Liver (tissue), 9 donors: ENCODE data around the gene IBA57. TPM values are rescaled to one million over a fixed set of nuclear protein-coding genes. Genes with fewer than 3 reads are reported as not detected.
"Not testable (repeated sequence)": the region's sequence is repeated elsewhere in the genome, so short reads cannot be mapped to it uniquely, and the experiment has no call there.

ENCODE experiments used
- DNase-seq: peaks from one replicate; pipeline ENCODE4 v3.0.0-alpha.2; 2017; ENCODE audit warnings: low spot score
- H3K27ac ChIP-seq, 2 donors: one replicate each; pipeline ENCODE4 v1.7.0; 2013; ENCODE audit warnings: inconsistent platforms in 2 of 2, low read length in 2 of 2, control low read depth in 1 of 2, low read depth in 1 of 2, mild to moderate bottlenecking in 1 of 2
- H3K27me3 ChIP-seq, 4 donors: one replicate each; pipeline versions ENCODE4 v1.6.1 to v1.7.0; 2013; ENCODE audit warnings: low read length in 3 of 4, inconsistent platforms in 1 of 4, mild to moderate bottlenecking in 1 of 4, moderate library complexity in 1 of 4; ENCODE audit not compliant: control insufficient read depth in 4 of 4, insufficient read depth in 4 of 4
- H3K36me3 ChIP-seq, 4 donors: one replicate each; pipeline versions ENCODE4 v1.6.1 to v1.7.0; 2013; ENCODE audit warnings: low read length in 3 of 4, mild to moderate bottlenecking in 3 of 4, low read depth in 1 of 4, moderate library complexity in 1 of 4; ENCODE audit not compliant: control insufficient read depth in 4 of 4, insufficient read depth in 3 of 4
- H3K4me1 ChIP-seq, 4 donors: one replicate each; pipeline versions ENCODE4 v1.6.1 to v1.7.0; 2013; ENCODE audit warnings: low read length in 3 of 4, mild to moderate bottlenecking in 3 of 4, moderate library complexity in 1 of 4; ENCODE audit not compliant: control insufficient read depth in 4 of 4, insufficient read depth in 4 of 4
- H3K4me3 ChIP-seq, 3 donors: one replicate each; pipeline versions ENCODE4 v1.6.1 to v1.7.0; 2013; ENCODE audit warnings: low read length in 3 of 3, control low read depth in 1 of 3, low read depth in 1 of 3, mild to moderate bottlenecking in 1 of 3
- H3K9ac ChIP-seq, 2 donors: one replicate each; pipeline ENCODE4 v1.7.0; 2013; ENCODE audit warnings: low read length in 2 of 2, mild to moderate bottlenecking in 2 of 2, moderate library complexity in 2 of 2, control low read depth in 1 of 2, low read depth in 1 of 2
- H3K9me3 ChIP-seq, 4 donors: one replicate each; pipeline versions ENCODE4 v1.6.1 to v1.7.0; 2013; ENCODE audit warnings: low read length in 3 of 4; ENCODE audit not compliant: control insufficient read depth in 4 of 4
- EGR1 ChIP-seq, 2 donors: IDR thresholded peaks; 2 replicates each; pipeline ENCODE4 v1.6.1; 2016 to 2018; ENCODE audit warnings: antibody characterized with exemption in 2 of 2, low read depth in 2 of 2
- FOXA1 ChIP-seq: IDR thresholded peaks from 2 replicates; pipeline ENCODE4 v1.6.1; 2016; ENCODE audit warnings: antibody characterized with exemption
- FOXA2 ChIP-seq: IDR thresholded peaks from 2 replicates; pipeline ENCODE4 v1.6.1; 2016; ENCODE audit warnings: antibody characterized with exemption
- GABPA ChIP-seq, 2 donors: IDR thresholded peaks in 1 of 2; conservative IDR thresholded peaks in 1 of 2; 2 replicates each; pipeline ENCODE4 v1.6.1; 2016; ENCODE audit warnings: antibody characterized with exemption in 2 of 2, mild to moderate bottlenecking in 1 of 2, moderate library complexity in 1 of 2
- HNF4A ChIP-seq, 2 donors: conservative IDR thresholded peaks; 2 replicates each; pipeline ENCODE4 v1.6.1; 2016; ENCODE audit warnings: antibody characterized with exemption in 2 of 2, mild to moderate bottlenecking in 2 of 2
- HNF4G ChIP-seq: IDR thresholded peaks from 2 replicates; pipeline ENCODE4 v1.6.1; 2016; ENCODE audit warnings: antibody characterized with exemption
- JUND ChIP-seq, 2 donors: IDR thresholded peaks; 2 replicates each; pipeline ENCODE4 v1.6.1; 2016; ENCODE audit warnings: antibody characterized with exemption in 2 of 2
- MAX ChIP-seq: IDR thresholded peaks from 2 replicates; pipeline ENCODE4 v1.6.1; 2016; ENCODE audit warnings: antibody characterized with exemption
- NR2F2 ChIP-seq: IDR thresholded peaks from 2 replicates; pipeline ENCODE4 v1.6.1; 2016; ENCODE audit warnings: antibody characterized with exemption
- RAD21 ChIP-seq, 2 donors: IDR thresholded peaks; 2 replicates each; pipeline ENCODE4 v1.6.1; 2016; ENCODE audit warnings: antibody characterized with exemption in 2 of 2, mild to moderate bottlenecking in 2 of 2
- RXRA ChIP-seq, 2 donors: IDR thresholded peaks; 2 replicates each; pipeline ENCODE4 v1.6.1; 2017 to 2018; ENCODE audit warnings: antibody characterized with exemption in 2 of 2, mild to moderate bottlenecking in 1 of 2
- SP1 ChIP-seq: IDR thresholded peaks from 2 replicates; pipeline ENCODE4 v1.6.1; 2018; ENCODE audit warnings: antibody characterized with exemption, mild to moderate bottlenecking
- TAF1 ChIP-seq: conservative IDR thresholded peaks from 2 replicates; pipeline ENCODE4 v1.6.1; 2016; ENCODE audit warnings: antibody characterized with exemption, mild to moderate bottlenecking
- YY1 ChIP-seq: IDR thresholded peaks from 2 replicates; pipeline ENCODE4 v1.6.1; 2016; ENCODE audit warnings: antibody characterized with exemption, mild to moderate bottlenecking
- ZBTB33 ChIP-seq: IDR thresholded peaks from 2 replicates; pipeline ENCODE4 v1.6.1; 2016; ENCODE audit warnings: antibody characterized with exemption
- WGBS: extraction: QIAGEN DNeasy Blood & Tissue Kit; methylation state at CpG from one replicate; pipeline ENCODE4 v1.1.7; 2013; 5-methylcytosine and 5-hydroxymethylcytosine counted together
- polyA plus RNA-seq, 2 donors: library from polyadenylated mRNA; stranded (reverse) in 1 of 2; unstranded in 1 of 2; fragments of 200-250 nt in 1 of 2; fragments of >200 nt in 1 of 2; fragmentation: Nextera tagmentation in 1 of 2; extraction: Ambion mirVana in 1 of 2; gene quantifications; one replicate each; pipeline versions ENCODE4 v1.2.1 to v1.2.3, GENCODE V29; 2013 to 2015
- total RNA-seq, 2 donors: library from RNA; depleted of rRNA; stranded (reverse); fragments of >200 nt; gene quantifications; one replicate each; pipeline ENCODE4 v1.2.3, GENCODE V29; 2014
- TF ChIP-seq, protein P1 (sequence below): IDR thresholded peaks from 2 replicates; pipeline ENCODE4 v1.6.1; 2016; ENCODE audit warnings: antibody characterized with exemption
- TF ChIP-seq, protein P2 (sequence below): IDR thresholded peaks from 2 replicates; pipeline ENCODE4 v1.6.1; 2016; ENCODE audit warnings: antibody characterized with exemption, mild to moderate bottlenecking
- TF ChIP-seq, protein P3 (sequence below): fragments of 150-350 bp; IDR thresholded peaks from 2 replicates; pipeline ENCODE4 v1.5.1; 2017; ENCODE audit warnings: improper control_type of control experiment, low read depth, low read length; ENCODE audit not compliant: missing input control
- donor health status: healthy.
- donor health status: healthy.
- donor health status: healthy.
- donor health status: healthy.
- donor health status: healthy.

IBA57 gene
- total and polyA plus RNA-seq, 4 donors = 1.6 to 12.0 (median 8.4) TPM

- Histone ChIP-seq H3K27me3 (no peaks in the 10 kb centered on the region), H3K4me3 (no peak overlapping the region), H3K27ac (no peak overlapping the region), H3K9ac (no peak overlapping the region), H3K4me1 (no peaks in the 10 kb centered on the region), H3K36me3 (no peaks in the 10 kb centered on the region), H3K9me3 (peaks cover 0 to 11% (median 5%) of the 10 kb centered on the region in 4 donors)
- WGBS = 95% methylated on average over 7 of the region's 7 CpGs
- no peak for DNase-seq
- no peak for TF ChIP-seq RXRA (IDR thresholded peaks at IDR 0.05)
- no peak for TF ChIP-seq FOXA1
- TF ChIP-seq, protein P1, sequence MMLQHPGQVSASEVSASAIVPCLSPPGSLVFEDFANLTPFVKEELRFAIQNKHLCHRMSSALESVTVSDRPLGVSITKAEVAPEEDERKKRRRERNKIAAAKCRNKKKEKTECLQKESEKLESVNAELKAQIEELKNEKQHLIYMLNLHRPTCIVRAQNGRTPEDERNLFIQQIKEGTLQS = no peak
- TF ChIP-seq YY1 = no peak
- no peak for TF ChIP-seq RAD21 (IDR thresholded peaks at IDR 0.05)
- no peak for TF ChIP-seq SP1
- TF ChIP-seq, protein P2, sequence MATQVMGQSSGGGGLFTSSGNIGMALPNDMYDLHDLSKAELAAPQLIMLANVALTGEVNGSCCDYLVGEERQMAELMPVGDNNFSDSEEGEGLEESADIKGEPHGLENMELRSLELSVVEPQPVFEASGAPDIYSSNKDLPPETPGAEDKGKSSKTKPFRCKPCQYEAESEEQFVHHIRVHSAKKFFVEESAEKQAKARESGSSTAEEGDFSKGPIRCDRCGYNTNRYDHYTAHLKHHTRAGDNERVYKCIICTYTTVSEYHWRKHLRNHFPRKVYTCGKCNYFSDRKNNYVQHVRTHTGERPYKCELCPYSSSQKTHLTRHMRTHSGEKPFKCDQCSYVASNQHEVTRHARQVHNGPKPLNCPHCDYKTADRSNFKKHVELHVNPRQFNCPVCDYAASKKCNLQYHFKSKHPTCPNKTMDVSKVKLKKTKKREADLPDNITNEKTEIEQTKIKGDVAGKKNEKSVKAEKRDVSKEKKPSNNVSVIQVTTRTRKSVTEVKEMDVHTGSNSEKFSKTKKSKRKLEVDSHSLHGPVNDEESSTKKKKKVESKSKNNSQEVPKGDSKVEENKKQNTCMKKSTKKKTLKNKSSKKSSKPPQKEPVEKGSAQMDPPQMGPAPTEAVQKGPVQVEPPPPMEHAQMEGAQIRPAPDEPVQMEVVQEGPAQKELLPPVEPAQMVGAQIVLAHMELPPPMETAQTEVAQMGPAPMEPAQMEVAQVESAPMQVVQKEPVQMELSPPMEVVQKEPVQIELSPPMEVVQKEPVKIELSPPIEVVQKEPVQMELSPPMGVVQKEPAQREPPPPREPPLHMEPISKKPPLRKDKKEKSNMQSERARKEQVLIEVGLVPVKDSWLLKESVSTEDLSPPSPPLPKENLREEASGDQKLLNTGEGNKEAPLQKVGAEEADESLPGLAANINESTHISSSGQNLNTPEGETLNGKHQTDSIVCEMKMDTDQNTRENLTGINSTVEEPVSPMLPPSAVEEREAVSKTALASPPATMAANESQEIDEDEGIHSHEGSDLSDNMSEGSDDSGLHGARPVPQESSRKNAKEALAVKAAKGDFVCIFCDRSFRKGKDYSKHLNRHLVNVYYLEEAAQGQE = no peak
- TF ChIP-seq FOXA2 = no peak
- no peak for TF ChIP-seq GABPA (IDR thresholded peaks at IDR 0.05 in 1 of 2, conservative IDR thresholded peaks at IDR 0.05 in 1 of 2)
- no peak for TF ChIP-seq HNF4A (conservative IDR thresholded peaks at IDR 0.05)
- TF ChIP-seq HNF4G = no peak
- no peak for TF ChIP-seq TAF1
- TF ChIP-seq, protein P3, sequence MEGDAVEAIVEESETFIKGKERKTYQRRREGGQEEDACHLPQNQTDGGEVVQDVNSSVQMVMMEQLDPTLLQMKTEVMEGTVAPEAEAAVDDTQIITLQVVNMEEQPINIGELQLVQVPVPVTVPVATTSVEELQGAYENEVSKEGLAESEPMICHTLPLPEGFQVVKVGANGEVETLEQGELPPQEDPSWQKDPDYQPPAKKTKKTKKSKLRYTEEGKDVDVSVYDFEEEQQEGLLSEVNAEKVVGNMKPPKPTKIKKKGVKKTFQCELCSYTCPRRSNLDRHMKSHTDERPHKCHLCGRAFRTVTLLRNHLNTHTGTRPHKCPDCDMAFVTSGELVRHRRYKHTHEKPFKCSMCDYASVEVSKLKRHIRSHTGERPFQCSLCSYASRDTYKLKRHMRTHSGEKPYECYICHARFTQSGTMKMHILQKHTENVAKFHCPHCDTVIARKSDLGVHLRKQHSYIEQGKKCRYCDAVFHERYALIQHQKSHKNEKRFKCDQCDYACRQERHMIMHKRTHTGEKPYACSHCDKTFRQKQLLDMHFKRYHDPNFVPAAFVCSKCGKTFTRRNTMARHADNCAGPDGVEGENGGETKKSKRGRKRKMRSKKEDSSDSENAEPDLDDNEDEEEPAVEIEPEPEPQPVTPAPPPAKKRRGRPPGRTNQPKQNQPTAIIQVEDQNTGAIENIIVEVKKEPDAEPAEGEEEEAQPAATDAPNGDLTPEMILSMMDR = no peak
- TF ChIP-seq NR2F2 = no peak
- no peak for TF ChIP-seq MAX
- TF ChIP-seq EGR1 (IDR thresholded peaks at IDR 0.05; ENCODE audit: low read depth in 2 of 2) = no peak
Observed at GRCh38 chr1:228226141-228226874, 60.7 kb downstream of the IBA57 start.

DNA sequence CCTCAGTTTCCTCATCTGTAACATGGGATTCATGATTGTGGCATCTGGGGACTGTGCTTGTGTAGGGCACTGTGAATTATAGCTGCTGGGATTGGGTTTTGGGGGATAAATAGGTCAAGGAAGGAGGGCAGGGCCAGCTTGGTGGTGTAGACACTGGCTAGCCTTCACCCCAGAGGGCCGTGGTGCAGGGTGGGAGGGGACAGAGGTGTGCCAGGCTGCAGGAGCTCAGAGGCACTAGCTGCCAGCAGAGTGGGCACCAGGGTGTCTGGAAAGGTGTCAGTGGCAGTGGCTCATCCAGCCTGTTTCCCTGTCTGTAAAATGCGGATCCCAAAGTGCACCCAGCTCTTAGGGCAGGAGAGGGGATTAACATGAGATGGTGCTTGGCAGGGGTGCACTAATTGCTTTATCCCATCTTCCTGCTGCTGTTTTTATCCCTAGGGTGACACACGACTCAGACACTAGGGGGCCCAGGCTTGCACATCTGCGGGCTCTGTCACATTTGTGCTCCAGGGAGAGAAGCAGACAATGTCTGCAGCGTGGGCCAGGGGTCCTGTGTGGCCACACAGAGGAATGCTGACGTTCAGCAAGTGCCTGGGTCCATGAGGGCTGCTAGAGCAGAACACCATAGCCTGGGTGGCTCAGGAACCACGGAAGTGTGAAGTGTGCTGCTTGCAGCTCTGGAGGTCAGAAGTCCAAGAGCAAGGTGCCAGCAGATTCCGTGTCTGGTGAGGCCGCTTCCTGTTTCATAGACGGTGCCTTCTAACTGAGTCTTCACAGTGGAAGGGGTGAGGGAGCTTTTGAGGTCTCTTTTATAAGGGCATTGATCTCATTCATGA, 61.6 kb downstream of the IBA57 start:
- Histone ChIP-seq H3K4me1 (no peaks in the 10 kb centered on the region), H3K9me3 (peaks cover 0 to 11% (median 5%) of the 10 kb centered on the region in 4 donors), H3K27me3 (no peaks in the 10 kb centered on the region), H3K27ac (no peak overlapping the region), H3K9ac (no peak overlapping the region), H3K36me3 (no peaks in the 10 kb centered on the region), H3K4me3 (no peak overlapping the region)
- WGBS = 52% methylated on average over 10 of the region's 10 CpGs
- DNase-seq = no peak
- TF ChIP-seq JUND (IDR thresholded peaks at IDR 0.05) (no peak), NR2F2 (no peak), TAF1 (no peak), EGR1 (IDR thresholded peaks at IDR 0.05; ENCODE audit: low read depth in 2 of 2) (no peak), ZBTB33 (no peak), HNF4G (no peak), GABPA (IDR thresholded peaks at IDR 0.05 in 1 of 2, conservative IDR thresholded peaks at IDR 0.05 in 1 of 2) (no peak), FOXA1 (no peak)

- H3K27me3 ChIP-seq, DNase-seq, H3K27ac ChIP-seq, H3K9ac ChIP-seq, H3K4me3 ChIP-seq, H3K36me3 ChIP-seq, H3K4me1 ChIP-seq: not testable (repeated sequence)
- H3K9me3 ChIP-seq = peaks cover 0 to 18% (median 7%) of the 10 kb centered on the region in 4 donors
- WGBS = 94% methylated on average over 5 of the region's 5 CpGs
Observed at GRCh38 chr1:228228147-228228546, 62.5 kb downstream of the IBA57 start.
